Central memory CD8-positive, alpha-beta T cell (primary cell): ENCODE measurements around the gene GOSR1.
A peak's percentile ranks its signal among the peaks of the same experiment; 100 is the strongest.

Experiments
- ATAC-seq: fragments of 150-1000 bp; cut with Tn5 transposase; replicated peaks from 2 replicates; pipeline ENCODE4 v1.10.0; 2022; ENCODE audit warnings: mild to moderate bottlenecking, moderate FRiP score, moderate number of reproducible peaks; ENCODE audit not compliant: poor library complexity, severe bottlenecking; ENCODE audit errors: extremely low read depth
- DNase-seq, 2 donors: peaks; one replicate each; pipeline ENCODE4 v3.0.0; 2021; ENCODE audit warnings: low spot score in 2 of 2
- H3K27ac Mint-ChIP-seq: one replicate; pipeline ENCODE4 v1.8.0; 2022; ENCODE audit warnings: low read depth, mild to moderate bottlenecking, moderate library complexity, mixed read lengths
- H3K27me3 Mint-ChIP-seq: one replicate; pipeline ENCODE4 v1.8.0; 2022; ENCODE audit warnings: mixed read lengths
- H3K36me3 Mint-ChIP-seq: one replicate; pipeline ENCODE4 v1.8.0; 2022; ENCODE audit warnings: mild to moderate bottlenecking, moderate library complexity, mixed read lengths; ENCODE audit not compliant: insufficient read depth
- H3K4me1 Mint-ChIP-seq: one replicate; pipeline ENCODE4 v1.8.0; 2022; ENCODE audit warnings: mixed read lengths
- H3K4me3 Mint-ChIP-seq: one replicate; pipeline ENCODE4 v1.8.0; 2022; ENCODE audit warnings: mild to moderate bottlenecking, moderate library complexity, mixed read lengths
- H3K9me3 Mint-ChIP-seq: one replicate; pipeline ENCODE4 v1.8.0; 2022; ENCODE audit warnings: mixed read lengths

Gene GOSR1

GRCh38 chr17:30468465-30468864 is 8.7 kb upstream of the GOSR1 start:
- Mint-ChIP-seq H3K4me3 (no peak overlapping the region), H3K36me3 (peaks cover 12% of the 10 kb centered on the region), H3K27ac (no peak overlapping the region), H3K27me3 (no peaks in the 10 kb centered on the region), H3K9me3 (no peaks in the 10 kb centered on the region), H3K4me1 (no peaks in the 10 kb centered on the region)
- no peak for ATAC-seq
- no peak for DNase-seq

GRCh38 chr17:30472238-30472890 is 4.8 kb upstream of the GOSR1 start:
- Mint-ChIP-seq H3K27ac (no peak overlapping the region), H3K27me3 (no peaks in the 10 kb centered on the region), H3K9me3 (no peaks in the 10 kb centered on the region), H3K4me1 (peaks cover 15% of the 10 kb centered on the region), H3K4me3 (no peak overlapping the region), H3K36me3 (peaks cover 4% of the 10 kb centered on the region)
- ATAC-seq (no peak), DNase-seq (no peak)

GRCh38 chr17:30475206-30475605 is 2.0 kb upstream of the GOSR1 start:
- Mint-ChIP-seq H3K4me1 (peaks cover 26% of the 10 kb centered on the region), H3K4me3 (peak overlapping the region; percentile 4), H3K27me3 (no peaks in the 10 kb centered on the region), H3K9me3 (no peaks in the 10 kb centered on the region), H3K36me3 (peaks cover 21% of the 10 kb centered on the region), H3K27ac (no peak overlapping the region)
- no peak for DNase-seq
- no peak for ATAC-seq

GRCh38 chr17:30476726-30477082 is 504 bp upstream of the GOSR1 start:
- DNase-seq: no peak
- Mint-ChIP-seq H3K4me1 (peaks cover 26% of the 10 kb centered on the region), H3K27ac (peak overlapping the region; percentile 99), H3K27me3 (no peaks in the 10 kb centered on the region), H3K36me3 (peaks cover 34% of the 10 kb centered on the region), H3K4me3 (peak overlapping the region; percentile 95), H3K9me3 (no peaks in the 10 kb centered on the region)
- ATAC-seq: no peak

- Mint-ChIP-seq H3K27me3 (no peaks in the 10 kb centered on the region), H3K27ac (peak overlapping the region; percentile 99), H3K4me3 (peak overlapping the region; percentile 95)
Measured at GRCh38 chr17:30477774-30478115, 537 bp downstream of the GOSR1 start.

GRCh38 chr17:30482555-30482954 is 5.3 kb downstream of the GOSR1 start:
- ATAC-seq: no peak
- Mint-ChIP-seq H3K36me3 (peaks cover 66% of the 10 kb centered on the region), H3K4me1 (peaks cover 20% of the 10 kb centered on the region), H3K27me3 (no peaks in the 10 kb centered on the region), H3K4me3 (no peak overlapping the region), H3K9me3 (no peaks in the 10 kb centered on the region), H3K27ac (no peak overlapping the region)
- no peak for DNase-seq

More at GRCh38 chr17:30477774-30478115, 537 bp downstream of the GOSR1 start:
- Mint-ChIP-seq H3K36me3 (peaks cover 34% of the 10 kb centered on the region), H3K4me1 (peaks cover 26% of the 10 kb centered on the region), H3K9me3 (no peaks in the 10 kb centered on the region)
- ATAC-seq (peak; percentile 79), DNase-seq (peak in 1 of 2 donors; percentile 28)

GRCh38 chr17:30483159-30483558 is 6.0 kb downstream of the GOSR1 start:
- ATAC-seq: no peak
- no peak overlapping the region for H3K27ac Mint-ChIP-seq

GRCh38 chr17:30493780-30494179 is 16.6 kb downstream of the GOSR1 start:
- no peaks in the 10 kb centered on the region for H3K27me3 Mint-ChIP-seq
- no peak overlapping the region for H3K27ac Mint-ChIP-seq
- H3K36me3 Mint-ChIP-seq: peaks cover 77% of the 10 kb centered on the region
- peaks cover 14% of the 10 kb centered on the region for H3K4me1 Mint-ChIP-seq
- DNase-seq: no peak
- ATAC-seq: no peak
- no peaks in the 10 kb centered on the region for H3K9me3 Mint-ChIP-seq
- H3K4me3 Mint-ChIP-seq: no peak overlapping the region

More at GRCh38 chr17:30483159-30483558, 6.0 kb downstream of the GOSR1 start:
- peaks cover 14% of the 10 kb centered on the region for H3K4me1 Mint-ChIP-seq
- H3K4me3 Mint-ChIP-seq: no peak overlapping the region
- no peaks in the 10 kb centered on the region for H3K9me3 Mint-ChIP-seq
- DNase-seq: no peak
- H3K27me3 Mint-ChIP-seq: no peaks in the 10 kb centered on the region
- H3K36me3 Mint-ChIP-seq: peaks cover 68% of the 10 kb centered on the region

- H3K27ac Mint-ChIP-seq: peak overlapping the region; percentile 59
- H3K27me3 Mint-ChIP-seq: no peaks in the 10 kb centered on the region
- H3K4me3 Mint-ChIP-seq: no peak overlapping the region
- no peak for DNase-seq
- no peaks in the 10 kb centered on the region for H3K9me3 Mint-ChIP-seq
- H3K4me1 Mint-ChIP-seq: peaks cover 23% of the 10 kb centered on the region
- H3K36me3 Mint-ChIP-seq: peaks cover 70% of the 10 kb centered on the region
- no peak for ATAC-seq
Measured at GRCh38 chr17:30495586-30495985, 18.4 kb downstream of the GOSR1 start.

- peaks cover 31% of the 10 kb centered on the region for H3K36me3 Mint-ChIP-seq
- H3K27me3 Mint-ChIP-seq: no peaks in the 10 kb centered on the region
- no peak overlapping the region for H3K4me3 Mint-ChIP-seq
- DNase-seq (no peak), ATAC-seq (no peak)
- H3K4me1 Mint-ChIP-seq: peaks cover 21% of the 10 kb centered on the region
- no peaks in the 10 kb centered on the region for H3K9me3 Mint-ChIP-seq
- no peak overlapping the region for H3K27ac Mint-ChIP-seq
Measured at GRCh38 chr17:30503558-30503957, 26.4 kb downstream of the GOSR1 start.

GRCh38 chr17:30505868-30506417 is 28.7 kb downstream of the GOSR1 start:
- H3K36me3 Mint-ChIP-seq: peaks cover 23% of the 10 kb centered on the region
- ATAC-seq (no peak), DNase-seq (no peak)
- peak overlapping the region; percentile 19 for H3K27ac Mint-ChIP-seq
- H3K9me3 Mint-ChIP-seq: no peaks in the 10 kb centered on the region
- peaks cover 13% of the 10 kb centered on the region for H3K4me1 Mint-ChIP-seq
- no peaks in the 10 kb centered on the region for H3K27me3 Mint-ChIP-seq
- no peak overlapping the region for H3K4me3 Mint-ChIP-seq

GRCh38 chr17:30506481-30506880 is 29.3 kb downstream of the GOSR1 start:
- DNase-seq (no peak), ATAC-seq (no peak)
- no peaks in the 10 kb centered on the region for H3K27me3 Mint-ChIP-seq
- no peak overlapping the region for H3K27ac Mint-ChIP-seq
- H3K4me3 Mint-ChIP-seq: no peak overlapping the region
- H3K36me3 Mint-ChIP-seq: peaks cover 20% of the 10 kb centered on the region
- H3K4me1 Mint-ChIP-seq: peaks cover 13% of the 10 kb centered on the region
- no peaks in the 10 kb centered on the region for H3K9me3 Mint-ChIP-seq

- no peak overlapping the region for H3K4me3 Mint-ChIP-seq
- H3K9me3 Mint-ChIP-seq: no peaks in the 10 kb centered on the region
- no peaks in the 10 kb centered on the region for H3K27me3 Mint-ChIP-seq
- peaks cover 22% of the 10 kb centered on the region for H3K4me1 Mint-ChIP-seq
- DNase-seq (no peak), ATAC-seq (no peak)
- peaks cover 22% of the 10 kb centered on the region for H3K36me3 Mint-ChIP-seq
- H3K27ac Mint-ChIP-seq: no peak overlapping the region
Measured at GRCh38 chr17:30513346-30513745, 36.1 kb downstream of the GOSR1 start.
